PC-9 (cell line): ENCODE results near the gene ZC3H12C. TPM values are rescaled to one million over a fixed set of nuclear protein-coding genes. Genes with fewer than 3 reads are reported as not detected.

Experiments
- BruUV-seq: library from RNA; stranded (reverse); fragments of 400-500 nt; replicated peaks from 2 replicates; lab custom pipeline; 2021; lab: Mats Ljungman, UMichigan
- CTCF ChIA-PET: fragments of 300-600 bp; sonication (Branson Sonifier 250); formaldehyde crosslinking; loops from one replicate; lab custom pipeline; 2022; ENCODE audit warnings: antibody characterized with exemption; lab: Charles Lee
- POLR2A ChIA-PET: fragments of 300-600 bp; sonication (Branson Sonifier 250); formaldehyde crosslinking; loops from one replicate; lab custom pipeline; 2022; ENCODE audit warnings: antibody characterized with exemption; ENCODE audit not compliant: unreplicated experiment; lab: Charles Lee
- DNase-seq, 2 experiments: peaks; one replicate each; pipeline versions ENCODE4 v3.0.0 to v3.0.0-alpha.2; 2015 to 2022; ENCODE audit warnings: mixed read lengths in 1 of 2
- H2AFZ ChIP-seq: fragments of 200-600 bp; sonication (generic); 2 replicates; pipeline ENCODE4 v1.8.1; 2017; ENCODE audit warnings: antibody characterized with exemption
- H3F3A ChIP-seq: fragments of 200-600 bp; sonication (generic); 2 replicates; pipeline ENCODE4 v1.8.1; 2017; ENCODE audit warnings: antibody characterized with exemption, mild to moderate bottlenecking, low read depth; ENCODE audit not compliant: insufficient read depth
- H3K27ac ChIP-seq: fragments of 200-600 bp; sonication (generic); 2 replicates; pipeline ENCODE4 v1.6.1; 2016; ENCODE audit warnings: mixed run types
- H3K27me3 ChIP-seq: fragments of 200-600 bp; sonication (generic); 2 replicates; pipeline ENCODE4 v1.6.1; 2016; ENCODE audit warnings: low read depth, mixed run types; ENCODE audit not compliant: insufficient read depth
- H3K36me3 ChIP-seq: fragments of 200-600 bp; sonication (generic); 2 replicates; pipeline ENCODE4 v1.6.1; 2016; ENCODE audit warnings: low read depth, mixed run types
- H3K4me1 ChIP-seq: fragments of 200-600 bp; sonication (generic); replicated peaks from 2 replicates; pipeline ENCODE4 v1.6.1; 2016; ENCODE audit warnings: mixed run types; ENCODE audit not compliant: insufficient read depth
- H3K4me2 ChIP-seq: fragments of 200-600 bp; sonication (generic); 2 replicates; pipeline ENCODE4 v1.6.1; 2017; ENCODE audit warnings: mixed run types
- H3K4me3 ChIP-seq: fragments of 200-600 bp; sonication (generic); 2 replicates; pipeline ENCODE4 v1.6.1; 2016; ENCODE audit warnings: mixed run types
- H3K79me2 ChIP-seq: fragments of 200-600 bp; sonication (generic); 2 replicates; pipeline ENCODE4 v1.6.1; 2017; ENCODE audit warnings: low read depth, mixed run types
- H3K9me2 ChIP-seq: fragments of 200-600 bp; sonication (generic); 2 replicates; pipeline ENCODE4 v1.8.1; 2017; ENCODE audit warnings: mild to moderate bottlenecking; ENCODE audit not compliant: insufficient read depth
- H3K9me3 ChIP-seq: fragments of 200-600 bp; sonication (generic); 2 replicates; pipeline ENCODE4 v1.8.1; 2016; ENCODE audit warnings: low read depth; ENCODE audit not compliant: insufficient read depth
- H4K20me1 ChIP-seq: fragments of 200-600 bp; sonication (generic); 2 replicates; pipeline ENCODE4 v1.8.1; 2017; ENCODE audit not compliant: insufficient read depth
- CTCF ChIP-seq: fragments of 200-600 bp; sonication (generic); conservative IDR thresholded peaks from 2 replicates; pipeline ENCODE4 v1.6.1; 2017; ENCODE audit warnings: mixed run types, antibody characterized with exemption, mild to moderate bottlenecking, moderate library complexity
- EZH2 ChIP-seq: fragments of 200-600 bp; sonication (generic); IDR thresholded peaks from 2 replicates; pipeline ENCODE4 v1.8.0; 2017; ENCODE audit warnings: antibody characterized with exemption, low read depth
- intact Hi-C: fragments of 100-400 bp; cut with micrococcal nuclease; formaldehyde crosslinking; loops from one replicate; pipeline ENCODE4 v1.10.0; 2022; ENCODE audit not compliant: unreplicated experiment
- total RNA-seq: library from RNA; stranded (reverse); gene quantifications from 2 replicates; pipeline ENCODE4 v1.2.3, GENCODE V29; 2021

Gene ZC3H12C
- total RNA-seq, 1 experiment from 2014 or later: 12.4 TPM

DNA sequence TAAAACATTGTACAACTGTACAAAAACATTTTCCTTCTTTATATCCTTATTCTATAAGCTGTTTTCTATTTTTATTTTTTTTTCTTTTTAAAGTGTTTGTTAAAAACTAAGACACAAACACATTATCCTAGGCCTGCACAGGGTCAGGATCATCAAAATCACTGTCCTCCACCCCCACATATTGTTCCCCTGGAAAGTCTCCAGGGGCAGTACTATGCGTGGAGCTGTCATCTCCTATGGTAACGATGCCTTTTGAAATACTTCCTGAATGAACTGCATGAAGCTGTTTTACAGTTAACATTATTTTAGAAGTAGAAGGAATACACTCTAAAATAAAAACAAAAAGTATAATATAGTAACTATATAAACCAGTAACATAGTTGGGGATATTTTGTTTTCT is 67.2 kb downstream of the ZC3H12C start:
- no TSS peak for BruUV-seq
- Histone ChIP-seq H3K9me3 (no peaks in the 10 kb centered on the region), H3K9me2 (no peaks in the 10 kb centered on the region), H3K4me3 (no peak overlapping the region), H3K36me3 (peaks cover 81% of the 10 kb centered on the region), H3K4me2 (no peak overlapping the region), H3K4me1 (no peaks in the 10 kb centered on the region), H4K20me1 (no peaks in the 10 kb centered on the region; the same call in 1 of the 2 replicates), H3K27ac (no peak overlapping the region), H3F3A (peaks cover 15% of the 10 kb centered on the region), H3K79me2 (peaks cover 3% of the 10 kb centered on the region), H2AFZ (no peak overlapping the region), H3K27me3 (no peaks in the 10 kb centered on the region)
- intact Hi-C loops: no loop called here
- CTCF ChIA-PET: interaction anchor here (0.7 kb wide), 1 partner anchor 84 kb away, joined by 3 read pairs; no protein-coding TSS in a partner anchor
- TF ChIP-seq CTCF (no peak), EZH2 (no peak)
- POLR2A ChIA-PET: interaction anchor here (0.6 kb wide), 2 partner anchors 95 to 1636 kb away, joined by 3 to 5 read pairs; no protein-coding TSS in a partner anchor
- no peak for DNase-seq

DNA sequence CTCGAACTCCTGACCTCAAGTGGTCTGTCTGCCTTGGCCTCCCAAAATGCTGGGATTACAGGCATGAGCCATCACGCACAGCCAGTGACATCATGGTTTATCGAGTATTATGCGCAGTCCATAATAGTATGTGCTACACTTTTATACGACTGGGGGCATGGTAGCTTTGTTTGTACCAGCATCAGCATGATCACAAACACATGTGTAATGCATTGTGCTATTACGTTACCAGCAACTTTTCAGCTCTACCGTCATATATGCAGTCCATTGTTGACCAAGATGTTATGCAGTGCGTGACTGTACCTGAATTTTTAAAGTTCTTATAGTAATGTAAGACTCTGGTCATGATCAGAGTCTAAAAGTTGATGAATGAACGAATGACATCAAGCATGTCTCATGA is 67.9 kb downstream of the ZC3H12C start:
- no TSS peak for BruUV-seq
- Histone ChIP-seq H3K4me2 (no peak overlapping the region), H3K27me3 (no peaks in the 10 kb centered on the region), H3K36me3 (peaks cover 83% of the 10 kb centered on the region), H3F3A (peaks cover 11% of the 10 kb centered on the region; the same call in 1 of the 2 replicates), H3K79me2 (no peaks in the 10 kb centered on the region; the same call in 1 of the 2 replicates), H3K9me3 (no peaks in the 10 kb centered on the region), H3K27ac (no peak overlapping the region), H4K20me1 (no peaks in the 10 kb centered on the region), H3K4me1 (no peaks in the 10 kb centered on the region), H3K9me2 (no peaks in the 10 kb centered on the region), H3K4me3 (no peak overlapping the region), H2AFZ (no peak overlapping the region)
- ChIA-PET POLR2A (no interaction called here), CTCF (no interaction called here)
- no peak for DNase-seq
- TF ChIP-seq CTCF: no peak
- TF ChIP-seq EZH2: no peak
- intact Hi-C loops: no loop called here

- no TSS peak for BruUV-seq
- no peak for TF ChIP-seq EZH2
- no peak for TF ChIP-seq CTCF
- Histone ChIP-seq H3K9me3 (no peaks in the 10 kb centered on the region), H3K27me3 (no peaks in the 10 kb centered on the region), H3K79me2 (peaks cover 8% of the 10 kb centered on the region; the same call in 1 of the 2 replicates), H3K27ac (no peak overlapping the region), H3K4me3 (no peak overlapping the region), H3K9me2 (no peaks in the 10 kb centered on the region), H3K4me2 (no peak overlapping the region), H3K36me3 (peaks cover 71% of the 10 kb centered on the region), H3K4me1 (no peaks in the 10 kb centered on the region), H2AFZ (no peak overlapping the region), H3F3A (peaks cover 15% of the 10 kb centered on the region; the same call in 1 of the 2 replicates), H4K20me1 (no peaks in the 10 kb centered on the region)
- intact Hi-C loops: no loop called here
- DNase-seq: no peak
- ChIA-PET CTCF (no interaction called here), POLR2A (interaction anchor here (0.5 to 0.6 kb wide), 2 partner anchors 222 to 253 kb away, joined by 4 read pairs; no protein-coding TSS in a partner anchor)
Observed at GRCh38 chr11:110162216-110162615, 69.0 kb downstream of the ZC3H12C start.
